ENCODE measurements around the gene ARRB1.
A peak's percentile ranks its signal among the peaks of the same experiment; 100 is the strongest.

The ARRB1 gene

DNA sequence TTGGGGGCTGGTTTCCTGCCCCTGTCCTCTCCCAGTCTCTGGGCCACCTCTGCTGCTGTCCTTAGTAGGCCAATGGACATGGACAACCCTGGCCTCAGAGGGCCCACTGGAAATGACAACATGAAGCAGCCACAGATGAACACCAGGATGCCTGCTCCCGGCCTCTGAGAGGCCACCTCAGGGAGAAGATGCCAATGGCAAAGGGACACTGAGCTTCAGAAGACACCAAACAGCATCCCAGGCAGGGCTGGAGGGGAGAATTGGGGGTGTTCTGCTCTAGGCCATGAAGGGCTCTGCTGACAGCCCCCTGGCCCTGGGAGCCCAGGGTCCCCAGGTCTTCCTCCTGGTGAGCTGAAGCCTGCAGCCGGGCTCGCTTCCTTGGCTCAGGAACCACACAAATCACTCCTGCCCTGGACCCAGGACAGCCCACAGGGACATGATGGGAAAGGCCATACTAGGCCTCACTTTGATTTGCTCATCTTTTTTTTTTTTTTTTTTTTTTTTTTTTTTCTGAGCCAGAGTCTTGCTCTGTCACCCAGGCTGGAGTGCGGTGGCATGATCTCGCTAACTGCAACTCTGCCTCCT is 65.6 kb downstream of the ARRB1 start:
- DNase-seq (ENCODE audit: insufficient read length) (no peak), FAIRE-seq (no peak)
- no peak for TF ChIP-seq TAF1 (IDR thresholded peaks at IDR 0.05; ENCODE audit: borderline replicate concordance, low read depth, low read length)
- TF ChIP-seq POLR2AphosphoS5 (IDR thresholded peaks at IDR 0.05; ENCODE audit: low read depth, low read length), result no peak

GRCh38 chr11:75283391-75283931 is 68.0 kb downstream of the ARRB1 start:
- TF ChIP-seq POLR2AphosphoS5 (IDR thresholded peaks at IDR 0.05; ENCODE audit: low read depth, low read length) (no peak), POLR2A (IDR thresholded peaks at IDR 0.05; ENCODE audit: low read depth, low read length) (no peak), TAF1 (IDR thresholded peaks at IDR 0.05; ENCODE audit: borderline replicate concordance, low read depth, low read length) (no peak)
- DNase-seq (ENCODE audit: insufficient read length), result no peak
- FAIRE-seq, result no peak

DNA sequence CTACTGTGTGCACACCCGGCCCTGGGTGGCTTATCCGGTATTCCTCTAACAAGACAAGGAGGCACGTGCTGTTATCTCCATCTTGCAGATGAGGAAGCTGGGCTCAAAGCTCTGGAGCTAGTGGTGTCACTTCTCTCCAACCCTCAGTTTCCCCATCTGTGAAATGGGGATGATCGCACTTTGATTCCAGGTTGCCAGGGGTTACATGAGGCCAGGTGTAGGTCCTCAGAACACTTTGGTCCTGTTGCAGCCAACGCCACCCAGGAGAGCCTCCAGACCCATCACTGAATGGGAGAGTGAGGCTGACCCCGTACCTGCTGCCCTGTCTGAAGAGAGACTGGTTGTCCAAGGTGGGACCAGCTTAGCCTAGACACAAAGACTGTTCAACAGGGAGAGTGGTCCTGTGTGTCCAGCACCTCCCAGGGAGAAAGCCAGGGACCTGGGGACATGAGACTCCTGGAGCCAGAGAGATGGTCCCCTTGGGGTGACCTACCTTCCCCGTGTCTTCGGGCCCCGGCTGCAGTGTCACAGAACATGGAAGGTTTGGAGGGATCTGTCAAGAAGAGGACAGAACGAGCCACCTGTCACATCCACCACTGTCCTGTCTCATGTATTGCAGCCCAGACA is 69.9 kb downstream of the ARRB1 start:
- no peak for FAIRE-seq
- DNase-seq (ENCODE audit: insufficient read length), result no peak
- TF ChIP-seq POLR2AphosphoS5 (IDR thresholded peaks at IDR 0.05; ENCODE audit: low read depth, low read length), result no peak
- TF ChIP-seq POLR2A (IDR thresholded peaks at IDR 0.05; ENCODE audit: low read depth, low read length), result no peak
- TF ChIP-seq TAF1 (IDR thresholded peaks at IDR 0.05; ENCODE audit: borderline replicate concordance, low read depth, low read length), result no peak

GRCh38 chr11:75280770-75281468 is 70.5 kb downstream of the ARRB1 start:
- FAIRE-seq, result no peak

DNA sequence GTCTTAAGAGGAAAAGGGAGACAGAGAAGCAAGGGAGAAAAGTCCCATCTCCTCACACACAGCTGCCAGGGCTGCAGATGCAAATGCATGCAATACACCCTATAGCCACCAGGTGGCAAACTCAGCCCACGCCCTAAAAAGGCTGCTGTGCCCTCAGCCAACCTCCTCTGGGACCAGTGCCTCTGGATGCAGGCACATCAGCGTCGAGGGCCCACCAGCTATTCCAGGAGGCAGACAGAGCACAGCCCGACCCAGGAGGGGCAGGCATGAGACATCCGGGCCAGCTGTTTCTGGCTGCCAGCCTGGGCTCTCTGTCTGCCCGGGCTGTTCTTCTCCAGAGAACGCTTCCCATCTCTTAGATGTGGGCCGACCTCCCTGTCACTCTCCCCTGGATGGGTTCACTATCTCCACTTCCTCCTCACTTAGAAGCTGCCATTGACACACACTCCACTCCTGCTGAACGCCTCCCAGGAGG is 71.2 kb downstream of the ARRB1 start:
- peak; percentile 88 for FAIRE-seq
- TF ChIP-seq POLR2A (IDR thresholded peaks at IDR 0.05; ENCODE audit: low read depth, low read length) (no peak), TAF1 (IDR thresholded peaks at IDR 0.05; ENCODE audit: borderline replicate concordance, low read depth, low read length) (no peak), POLR2AphosphoS5 (IDR thresholded peaks at IDR 0.05; ENCODE audit: low read depth, low read length) (no peak)
- DNase-seq (ENCODE audit: insufficient read length), result peak; percentile 79

More at GRCh38 chr11:75280770-75281468, 70.5 kb downstream of the ARRB1 start:
- no peak for TF ChIP-seq TAF1 (IDR thresholded peaks at IDR 0.05; ENCODE audit: borderline replicate concordance, low read depth, low read length)
- TF ChIP-seq POLR2A (IDR thresholded peaks at IDR 0.05; ENCODE audit: low read depth, low read length), result no peak
- TF ChIP-seq POLR2AphosphoS5 (IDR thresholded peaks at IDR 0.05; ENCODE audit: low read depth, low read length), result no peak
- no peak for DNase-seq (ENCODE audit: insufficient read length)

GRCh38 chr11:75279273-75279672 is 72.2 kb downstream of the ARRB1 start:
- no peak for TF ChIP-seq POLR2A (IDR thresholded peaks at IDR 0.05; ENCODE audit: low read depth, low read length)
- no peak for TF ChIP-seq TAF1 (IDR thresholded peaks at IDR 0.05; ENCODE audit: borderline replicate concordance, low read depth, low read length)
- TF ChIP-seq POLR2AphosphoS5 (IDR thresholded peaks at IDR 0.05; ENCODE audit: low read depth, low read length), result no peak
- no peak for FAIRE-seq
- no peak for DNase-seq (ENCODE audit: insufficient read length)

DNA sequence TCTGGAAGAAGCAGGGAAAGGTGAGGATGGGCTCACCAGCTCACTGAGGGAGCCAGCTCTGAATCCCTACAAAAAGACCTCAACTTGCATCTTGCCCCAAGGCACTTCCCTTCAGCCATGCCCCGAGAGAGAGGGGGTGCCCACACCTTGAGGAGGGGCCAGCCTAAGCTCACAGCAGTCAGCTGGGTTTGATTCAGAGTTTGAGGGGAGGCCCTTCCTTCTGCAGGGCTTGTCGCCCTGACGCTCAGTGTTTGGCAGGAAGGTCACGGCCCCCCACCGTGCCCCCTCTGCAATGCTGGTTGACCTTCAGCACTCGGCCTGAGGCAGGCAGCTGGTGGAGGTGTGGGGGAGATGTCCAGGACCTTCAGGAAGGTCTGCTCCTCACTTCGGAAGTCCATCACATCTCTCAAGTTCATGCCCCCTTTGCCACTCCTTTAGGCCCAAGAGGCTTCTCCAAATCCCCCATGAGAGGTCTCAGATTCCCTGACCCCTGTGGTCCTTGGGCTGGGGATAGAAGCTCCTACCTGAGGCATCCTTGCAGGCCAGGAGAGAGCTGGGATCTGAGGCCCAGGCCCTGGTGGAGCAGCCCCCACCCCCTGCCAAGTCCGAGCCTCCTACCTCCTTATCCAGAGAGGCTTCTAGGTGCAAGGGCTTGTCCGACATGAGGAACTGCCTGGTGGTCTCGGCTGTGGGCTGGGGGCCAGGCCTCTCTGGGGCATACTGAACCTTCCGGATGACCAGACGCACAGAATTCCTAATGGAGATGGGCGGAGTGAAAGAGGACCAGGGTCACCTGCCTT is 73.3 kb downstream of the ARRB1 start:
- DNase-seq (ENCODE audit: insufficient read length) (no peak), FAIRE-seq (no peak)
- TF ChIP-seq TAF1 (IDR thresholded peaks at IDR 0.05; ENCODE audit: borderline replicate concordance, low read depth, low read length), result no peak
- no peak for TF ChIP-seq POLR2A (IDR thresholded peaks at IDR 0.05; ENCODE audit: low read depth, low read length)
- TF ChIP-seq POLR2AphosphoS5 (IDR thresholded peaks at IDR 0.05; ENCODE audit: low read depth, low read length), result no peak

GRCh38 chr11:75277211-75277805 is 74.2 kb downstream of the ARRB1 start:
- DNase-seq (ENCODE audit: insufficient read length) (no peak), FAIRE-seq (no peak)
- TF ChIP-seq TAF1 (IDR thresholded peaks at IDR 0.05; ENCODE audit: borderline replicate concordance, low read depth, low read length) (no peak), POLR2A (IDR thresholded peaks at IDR 0.05; ENCODE audit: low read depth, low read length) (no peak), POLR2AphosphoS5 (IDR thresholded peaks at IDR 0.05; ENCODE audit: low read depth, low read length) (no peak)

DNA sequence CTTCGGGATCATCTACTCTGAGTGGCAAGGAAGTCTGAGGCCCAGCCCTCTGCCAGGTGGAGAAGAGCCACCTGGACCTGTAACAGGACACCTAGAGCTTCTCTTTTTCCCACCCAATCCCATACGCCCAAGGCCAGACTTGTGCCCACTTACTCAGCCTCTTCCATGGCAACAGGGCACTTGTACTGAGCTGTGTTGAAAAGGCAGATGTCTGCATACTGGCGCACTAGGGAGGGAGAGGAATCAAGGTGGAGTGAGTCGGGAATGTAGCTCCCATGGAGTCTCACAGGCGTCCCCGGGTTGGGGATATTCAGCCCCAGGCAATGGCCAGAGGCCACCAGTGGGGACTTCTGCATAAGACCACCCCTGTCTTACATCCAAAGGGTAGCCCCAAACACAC is 74.8 kb downstream of the ARRB1 start:
- no peak for TF ChIP-seq POLR2AphosphoS5 (IDR thresholded peaks at IDR 0.05; ENCODE audit: low read depth, low read length)
- TF ChIP-seq POLR2A (IDR thresholded peaks at IDR 0.05; ENCODE audit: low read depth, low read length), result no peak
- no peak for TF ChIP-seq TAF1 (IDR thresholded peaks at IDR 0.05; ENCODE audit: borderline replicate concordance, low read depth, low read length)
- FAIRE-seq (no peak), DNase-seq (ENCODE audit: insufficient read length) (no peak)

- DNase-seq (ENCODE audit: insufficient read length) (no peak), FAIRE-seq (no peak)
- TF ChIP-seq TAF1 (IDR thresholded peaks at IDR 0.05; ENCODE audit: borderline replicate concordance, low read depth, low read length), result no peak
- no peak for TF ChIP-seq POLR2AphosphoS5 (IDR thresholded peaks at IDR 0.05; ENCODE audit: low read depth, low read length)
- TF ChIP-seq POLR2A (IDR thresholded peaks at IDR 0.05; ENCODE audit: low read depth, low read length), result no peak
Measured at GRCh38 chr11:75276186-75276585, 75.3 kb downstream of the ARRB1 start.

All from GM12892 (cell line).